A673 (cell line): ENCODE measurements around the gene ARHGAP22. TPM values are rescaled to one million over a fixed set of nuclear protein-coding genes. Genes with fewer than 3 reads are reported as not detected.

Source experiments
- BruUV-seq: library from RNA; stranded (reverse); fragments of 400-500 nt; replicated peaks from 2 replicates; lab custom pipeline; 2021; lab: Mats Ljungman, UMichigan
- CTCF ChIA-PET: fragments of 300-600 bp; sonication (Branson Sonifier 250); formaldehyde crosslinking; loops from one replicate; lab custom pipeline; 2022; ENCODE audit warnings: antibody characterized with exemption; lab: Charles Lee
- POLR2A ChIA-PET: fragments of 300-600 bp; sonication (Branson Sonifier 250); formaldehyde crosslinking; loops from one replicate; lab custom pipeline; 2022; ENCODE audit warnings: antibody characterized with exemption; ENCODE audit not compliant: low non-redundant PET; lab: Charles Lee
- DNase-seq: peaks from one replicate; pipeline ENCODE4 v3.0.0-alpha.2; 2015; ENCODE audit warnings: low spot score
- H3K27ac ChIP-seq: fragments of 200-600 bp; sonication (generic); 2 replicates; pipeline ENCODE4 v1.5.1; 2016; ENCODE audit warnings: mixed run types, low read depth, mild to moderate bottlenecking, mixed read lengths, antibody characterized with exemption, low read length; ENCODE audit not compliant: poor library complexity, severe bottlenecking
- H3K27me3 ChIP-seq: fragments of 200-600 bp; sonication (generic); replicated peaks from 2 replicates; pipeline ENCODE4 v1.6.1; 2017; ENCODE audit warnings: mixed run types, low read depth, mild to moderate bottlenecking, mixed read lengths, antibody characterized with exemption, low read length; ENCODE audit not compliant: insufficient read depth, poor library complexity
- H3K36me3 ChIP-seq: fragments of 200-600 bp; sonication (generic); 2 replicates; pipeline ENCODE4 v1.6.1; 2016; ENCODE audit warnings: mixed run types, mild to moderate bottlenecking, mixed read lengths, antibody characterized with exemption, low read length; ENCODE audit not compliant: insufficient read depth, poor library complexity, severe bottlenecking
- H3K4me1 ChIP-seq: fragments of 200-600 bp; sonication (generic); 2 replicates; pipeline ENCODE4 v1.6.1; 2017; ENCODE audit warnings: mixed run types, mild to moderate bottlenecking, mixed read lengths, antibody characterized with exemption, low read length; ENCODE audit not compliant: insufficient read depth, poor library complexity, severe bottlenecking
- H3K4me3 ChIP-seq: fragments of 200-600 bp; sonication (generic); 2 replicates; pipeline ENCODE4 v1.5.1; 2016; ENCODE audit warnings: low read depth, mixed run types, mild to moderate bottlenecking, mixed read lengths, low read length; ENCODE audit not compliant: poor library complexity, severe bottlenecking
- H3K9me3 ChIP-seq: fragments of 200-600 bp; sonication (generic); 2 replicates; pipeline ENCODE4 v1.6.1; 2016; ENCODE audit warnings: mixed run types, low read depth, mild to moderate bottlenecking, mixed read lengths, antibody characterized with exemption, low read length; ENCODE audit not compliant: poor library complexity, severe bottlenecking
- EZH2 ChIP-seq: fragments of 200-600 bp; sonication (generic); IDR thresholded peaks from 2 replicates; pipeline ENCODE4 v1.6.1; 2017; ENCODE audit warnings: borderline replicate concordance, low read depth, mild to moderate bottlenecking, mixed read lengths, antibody characterized with exemption, low read length; ENCODE audit not compliant: poor library complexity, severe bottlenecking
- intact Hi-C: fragments of 100-400 bp; cut with micrococcal nuclease; formaldehyde crosslinking; loops from one replicate; pipeline ENCODE4 v1.10.0; 2022; ENCODE audit not compliant: unreplicated experiment
- total RNA-seq: library from RNA; stranded (reverse); gene quantifications from 2 replicates; pipeline ENCODE4 v1.2.3, GENCODE V29; 2021
- TF ChIP-seq, protein P1 (sequence below): fragments of 300-800, 200-600 bp; sonication (generic); conservative IDR thresholded peaks from 2 replicates; pipeline ENCODE4 v1.5.1; 2017; ENCODE audit warnings: low read depth, mild to moderate bottlenecking, antibody characterized with exemption, low read length, moderate library complexity, mixed read lengths

Gene ARHGAP22
- total RNA-seq, 1 experiment from 2014 or later, result 0.47 TPM

- H3K4me3 ChIP-seq, result no peak overlapping the region
- BruUV-seq, result no TSS peak
- intact Hi-C loops, result no loop called here
- H3K4me1 ChIP-seq, result no peaks in the 10 kb centered on the region
- ChIA-PET POLR2A (no interaction called here), CTCF (no interaction called here)
- no peak for DNase-seq
- no peaks in the 10 kb centered on the region for H3K9me3 ChIP-seq
- no peaks in the 10 kb centered on the region for H3K36me3 ChIP-seq
- H3K27me3 ChIP-seq, result peaks cover 64% of the 10 kb centered on the region
- TF ChIP-seq, protein P1, sequence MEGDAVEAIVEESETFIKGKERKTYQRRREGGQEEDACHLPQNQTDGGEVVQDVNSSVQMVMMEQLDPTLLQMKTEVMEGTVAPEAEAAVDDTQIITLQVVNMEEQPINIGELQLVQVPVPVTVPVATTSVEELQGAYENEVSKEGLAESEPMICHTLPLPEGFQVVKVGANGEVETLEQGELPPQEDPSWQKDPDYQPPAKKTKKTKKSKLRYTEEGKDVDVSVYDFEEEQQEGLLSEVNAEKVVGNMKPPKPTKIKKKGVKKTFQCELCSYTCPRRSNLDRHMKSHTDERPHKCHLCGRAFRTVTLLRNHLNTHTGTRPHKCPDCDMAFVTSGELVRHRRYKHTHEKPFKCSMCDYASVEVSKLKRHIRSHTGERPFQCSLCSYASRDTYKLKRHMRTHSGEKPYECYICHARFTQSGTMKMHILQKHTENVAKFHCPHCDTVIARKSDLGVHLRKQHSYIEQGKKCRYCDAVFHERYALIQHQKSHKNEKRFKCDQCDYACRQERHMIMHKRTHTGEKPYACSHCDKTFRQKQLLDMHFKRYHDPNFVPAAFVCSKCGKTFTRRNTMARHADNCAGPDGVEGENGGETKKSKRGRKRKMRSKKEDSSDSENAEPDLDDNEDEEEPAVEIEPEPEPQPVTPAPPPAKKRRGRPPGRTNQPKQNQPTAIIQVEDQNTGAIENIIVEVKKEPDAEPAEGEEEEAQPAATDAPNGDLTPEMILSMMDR, result no peak
- H3K27ac ChIP-seq, result no peak overlapping the region
These were observed 1.1 kb upstream of the ARHGAP22 start for GRCh38 chr10:48605786-48606529.

DNA sequence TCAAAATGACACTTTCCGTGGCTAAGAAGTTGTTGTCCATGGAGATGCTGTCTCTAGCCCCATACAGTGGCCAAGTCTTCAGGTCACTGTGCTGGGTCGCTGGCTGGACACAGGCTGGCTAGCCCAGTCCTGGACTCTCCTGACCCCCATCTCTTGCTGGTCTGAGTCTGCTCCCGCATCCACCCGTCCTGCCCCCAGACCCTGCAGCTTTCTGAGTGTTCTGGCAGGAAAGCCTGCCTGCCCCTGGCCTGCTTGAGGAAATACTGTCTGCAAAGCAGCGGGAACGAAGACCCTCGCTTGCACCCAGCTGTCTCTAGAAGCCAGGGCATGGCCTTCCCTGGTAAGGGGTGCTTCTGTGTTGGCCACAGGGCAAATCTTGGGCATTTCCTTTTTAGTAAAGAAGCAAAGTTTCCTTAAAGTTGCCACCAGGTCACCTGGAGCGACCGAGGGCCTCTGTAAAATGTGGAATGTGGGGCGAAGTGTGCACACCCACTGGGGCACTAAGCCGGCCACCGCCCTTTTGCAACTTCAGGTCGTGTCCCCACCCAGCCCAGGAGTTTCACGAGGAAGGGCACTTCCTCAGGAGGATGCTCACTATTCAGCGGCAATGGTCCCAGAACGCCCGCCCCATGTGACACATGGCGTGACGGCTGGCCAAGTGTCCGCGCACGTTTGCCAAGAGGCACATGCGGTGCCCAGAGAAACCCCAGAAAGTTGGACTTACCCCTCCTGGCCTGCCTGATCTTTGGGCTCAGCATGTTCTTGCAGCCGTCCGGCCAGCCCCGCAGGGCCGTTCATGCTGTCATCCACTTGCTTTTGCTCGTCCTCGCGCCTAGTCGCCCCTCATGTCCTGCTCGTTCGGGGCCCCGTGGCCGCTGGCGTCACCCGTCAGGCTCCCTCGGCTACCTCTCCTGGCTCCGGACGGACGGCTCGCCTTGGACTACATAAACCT, 558 bp downstream of the ARHGAP22 start:
- POLR2A ChIA-PET, result interaction anchor here (0.6 kb wide), 1 partner anchor 225 kb away, joined by 4 read pairs; no protein-coding TSS in a partner anchor
- Histone ChIP-seq H3K4me3 (peak overlapping the region; percentile 4), H3K27me3 (peaks cover 63% of the 10 kb centered on the region), H3K4me1 (no peaks in the 10 kb centered on the region), H3K27ac (no peak overlapping the region), H3K36me3 (no peaks in the 10 kb centered on the region), H3K9me3 (no peaks in the 10 kb centered on the region)
- no TSS peak for BruUV-seq
- intact Hi-C loops, result no loop called here
- CTCF ChIA-PET, result no interaction called here
- peak; percentile 26 for TF ChIP-seq EZH2
- TF ChIP-seq, protein P1, result no peak
- no peak for DNase-seq

GRCh38 chr10:48603421-48604038, 1.3 kb downstream of the ARHGAP22 start:
- CTCF ChIA-PET, result no interaction called here
- BruUV-seq, result no TSS peak
- no peaks in the 10 kb centered on the region for H3K4me1 ChIP-seq
- POLR2A ChIA-PET, result no interaction called here
- intact Hi-C loops, result no loop called here
- no peak overlapping the region for H3K27ac ChIP-seq
- H3K27me3 ChIP-seq, result peaks cover 63% of the 10 kb centered on the region
- no peaks in the 10 kb centered on the region for H3K36me3 ChIP-seq
- DNase-seq, result no peak
- TF ChIP-seq, protein P1, result no peak
- no peak for TF ChIP-seq EZH2
- no peak overlapping the region for H3K4me3 ChIP-seq
- no peaks in the 10 kb centered on the region for H3K9me3 ChIP-seq
